MCF 10A (cell line): ENCODE results near the gene LRCH2. TPM values are rescaled to one million over a fixed set of nuclear protein-coding genes. Genes with fewer than 3 reads are reported as not detected.

ENCODE experiments used
- BruUV-seq: library from RNA; stranded (reverse); fragments of 400-500 nt; replicated peaks from 2 replicates; lab custom pipeline; 2021; lab: Mats Ljungman, UMichigan
- CTCF ChIA-PET: fragments of 300-600 bp; sonication (Branson Sonifier 250); formaldehyde crosslinking; extraction: SDS; loops from one replicate; lab custom pipeline; 2021; ENCODE audit warnings: antibody characterized with exemption, inconsistent platforms; lab: Yijun Ruan, JAX
- POLR2A ChIA-PET: fragments of 300-600, 350-650 bp; sonication (Branson Sonifier 250); formaldehyde crosslinking; extraction: SDS; loops from one replicate; lab custom pipeline; 2020; ENCODE audit warnings: antibody characterized with exemption, inconsistent platforms; lab: Yijun Ruan, JAX
- DNase-seq: peaks from one replicate; pipeline ENCODE4 v3.0.0-alpha.2; 2018; ENCODE audit not compliant: unreplicated experiment
- H3K27ac Mint-ChIP-seq: one replicate; pipeline ENCODE4 v1.8.0; 2022; ENCODE audit warnings: mild to moderate bottlenecking, low read depth, mixed read lengths; ENCODE audit not compliant: unreplicated experiment
- H3K27me3 Mint-ChIP-seq: one replicate; pipeline ENCODE4 v1.8.0; 2022; ENCODE audit warnings: mixed read lengths; ENCODE audit not compliant: insufficient read depth, unreplicated experiment
- H3K36me3 Mint-ChIP-seq: one replicate; pipeline ENCODE4 v1.8.0; 2022; ENCODE audit warnings: mild to moderate bottlenecking, moderate library complexity, mixed read lengths; ENCODE audit not compliant: insufficient read depth, unreplicated experiment
- H3K4me1 Mint-ChIP-seq: one replicate; pipeline ENCODE4 v1.8.0; 2022; ENCODE audit warnings: mixed read lengths; ENCODE audit not compliant: insufficient read depth, unreplicated experiment
- H3K4me3 Mint-ChIP-seq: one replicate; pipeline ENCODE4 v1.8.0; 2022; ENCODE audit warnings: mild to moderate bottlenecking, moderate library complexity, mixed read lengths; ENCODE audit not compliant: unreplicated experiment
- H3K9me3 Mint-ChIP-seq: one replicate; pipeline ENCODE4 v1.8.0; 2022; ENCODE audit warnings: mixed read lengths; ENCODE audit not compliant: unreplicated experiment
- CTCF ChIP-seq: fragments of 200-600 bp; IDR thresholded peaks from one replicate; pipeline ENCODE4 v1.8.0; 2022; ENCODE audit warnings: antibody characterized with exemption, mild to moderate bottlenecking; ENCODE audit not compliant: unreplicated experiment
- intact Hi-C: fragments of 100-400 bp; cut with micrococcal nuclease; formaldehyde crosslinking; loops from 2 replicates; pipeline ENCODE4 v1.14.1; 2022
- total RNA-seq: library from RNA; stranded (reverse); gene quantifications from 2 replicates; pipeline ENCODE4 v1.2.3, GENCODE V29; 2022

Gene LRCH2
- total RNA-seq, 1 experiment from 2014 or later: 0.68 TPM

GRCh38 chrX:115138040-115138439, 95.9 kb downstream of the LRCH2 start:
- TF ChIP-seq CTCF: no peak
- ChIA-PET POLR2A (no interaction called here), CTCF (interaction anchor here (0.7 kb wide), 1 partner anchor 1225 kb away, joined by 3 read pairs; no protein-coding TSS in a partner anchor)
- Mint-ChIP-seq H3K36me3 (peaks cover 7% of the 10 kb centered on the region), H3K4me1 (no peaks in the 10 kb centered on the region), H3K27ac (no peak overlapping the region), H3K27me3 (peaks cover 40% of the 10 kb centered on the region), H3K9me3 (peaks cover 12% of the 10 kb centered on the region), H3K4me3 (no peak overlapping the region)
- intact Hi-C loops: no loop called here
- no peak for DNase-seq
- no TSS peak for BruUV-seq

- no peaks in the 10 kb centered on the region for H3K9me3 Mint-ChIP-seq
- peaks cover 37% of the 10 kb centered on the region for H3K27me3 Mint-ChIP-seq
- ChIA-PET POLR2A (no interaction called here), CTCF (interaction anchor here (0.6 to 1.3 kb wide), 2 partner anchors 13 to 507 kb away, joined by 3 to 7 read pairs; no protein-coding TSS in a partner anchor)
- H3K27ac Mint-ChIP-seq: no peak overlapping the region
- no peaks in the 10 kb centered on the region for H3K4me1 Mint-ChIP-seq
- DNase-seq: no peak
- no peak overlapping the region for H3K4me3 Mint-ChIP-seq
- no TSS peak for BruUV-seq
- no peak for TF ChIP-seq CTCF
- intact Hi-C loops: no loop called here
- H3K36me3 Mint-ChIP-seq: no peaks in the 10 kb centered on the region
These were observed 99.5 kb downstream of the LRCH2 start for GRCh38 chrX:115134382-115134781.

- POLR2A ChIA-PET: interaction anchor here (0.7 kb wide), 1 partner anchor 108 kb away, joined by 3 read pairs; no protein-coding TSS in a partner anchor
- Mint-ChIP-seq H3K27me3 (peaks cover 41% of the 10 kb centered on the region), H3K27ac (no peak overlapping the region), H3K36me3 (no peaks in the 10 kb centered on the region), H3K4me1 (no peaks in the 10 kb centered on the region), H3K9me3 (no peaks in the 10 kb centered on the region), H3K4me3 (no peak overlapping the region)
- no TSS peak for BruUV-seq
- intact Hi-C loops: no loop called here
- no peak for DNase-seq
- no peak for TF ChIP-seq CTCF
- CTCF ChIA-PET: no interaction called here
These were observed 121.5 kb downstream of the LRCH2 start for GRCh38 chrX:115112411-115112810.

- peaks cover 19% of the 10 kb centered on the region for H3K9me3 Mint-ChIP-seq
- no peaks in the 10 kb centered on the region for H3K36me3 Mint-ChIP-seq
These were observed 135.0 kb downstream of the LRCH2 start for GRCh38 chrX:115098897-115099296.

More at GRCh38 chrX:115098897-115099296, 135.0 kb downstream of the LRCH2 start:
- no peaks in the 10 kb centered on the region for H3K4me1 Mint-ChIP-seq
- intact Hi-C loops: no loop called here
- H3K27ac Mint-ChIP-seq: no peak overlapping the region
- no peak overlapping the region for H3K4me3 Mint-ChIP-seq
- no peak for DNase-seq
- H3K27me3 Mint-ChIP-seq: peaks cover 57% of the 10 kb centered on the region
- no TSS peak for BruUV-seq
- ChIA-PET POLR2A (no interaction called here), CTCF (no interaction called here)
- no peak for TF ChIP-seq CTCF
